Gastroesophageal sphincter (tissue), 4 donors: ENCODE results near the gene RCC2. TPM values are rescaled to one million over a fixed set of nuclear protein-coding genes. Genes with fewer than 3 reads are reported as not detected.

Source experiments
- ATAC-seq: fragments of 150-250 bp; one replicate; pipeline ENCODE4 v1.9.1; 2016; ENCODE audit warnings: mild to moderate bottlenecking, moderate library complexity
- H3K27ac ChIP-seq, 4 donors: fragments of 200-600 bp; sonication (generic) in 3 of 4; 1 replicate in 3 of 4; 2 replicates in 1 of 4; pipeline ENCODE4 v1.5.1; 2016 to 2019
- H3K27me3 ChIP-seq: fragments of 200-600 bp; sonication (generic); one replicate; pipeline ENCODE4 v1.5.1; 2019
- H3K36me3 ChIP-seq, 2 donors: fragments of 200-600 bp; sonication (generic); one replicate each; pipeline ENCODE4 v1.5.1; 2019; ENCODE audit warnings: control low read depth in 1 of 2
- H3K4me1 ChIP-seq, 3 donors: fragments of 200-600 bp; sonication (generic); 1 replicate in 2 of 3; 2 replicates in 1 of 3; pipeline ENCODE4 v1.5.1; 2016 to 2019; ENCODE audit warnings: control low read depth in 2 of 3
- H3K4me3 ChIP-seq, 2 donors: fragments of 200-600 bp; sonication (generic); one replicate each; pipeline ENCODE4 v1.5.1; 2019; ENCODE audit warnings: mild to moderate bottlenecking in 1 of 2, moderate library complexity in 1 of 2
- H3K9me3 ChIP-seq, 3 donors: fragments of 200-600 bp; sonication (generic); one replicate each; pipeline ENCODE4 v1.5.1; 2017 to 2019; ENCODE audit warnings: control low read depth in 2 of 3
- CTCF ChIP-seq, 4 experiments: fragments of 200-600 bp in 2 of 4; fragments of 450-650 bp in 2 of 4; sonication (generic) in 1 of 4; IDR thresholded peaks; one replicate each; pipeline ENCODE4 v1.5.1; 2017 to 2019; ENCODE audit warnings: antibody characterized with exemption in 4 of 4, mild to moderate bottlenecking in 2 of 4, moderate library complexity in 2 of 4
- EP300 ChIP-seq: sonication (generic); formaldehyde crosslinking; IDR thresholded peaks from one replicate; pipeline ENCODE4 v1.6.1; 2017; ENCODE audit warnings: antibody characterized with exemption, mild to moderate bottlenecking
- POLR2A ChIP-seq, 2 donors: fragments of 450-650 bp; IDR thresholded peaks; one replicate each; pipeline ENCODE4 v1.6.1; 2017; ENCODE audit warnings: antibody characterized with exemption in 2 of 2, mild to moderate bottlenecking in 2 of 2, moderate library complexity in 1 of 2
- POLR2AphosphoS5 ChIP-seq: sonication (generic); formaldehyde crosslinking; IDR thresholded peaks from one replicate; pipeline ENCODE4 v1.6.1; 2017; ENCODE audit warnings: antibody characterized with exemption
- WGBS, 2 donors: methylation state at CpG; one replicate each; pipeline ENCODE4 v1.1.5; 2018; ENCODE audit warnings: low coverage in 1 of 2; 5-methylcytosine and 5-hydroxymethylcytosine counted together
- total RNA-seq, 4 donors: library from RNA; depleted of rRNA; stranded (reverse); fragments of >200 nt; gene quantifications; one replicate each; pipeline ENCODE4 v1.1.0, GENCODE V29; 2016

RCC2 gene
- total RNA-seq, 4 donors from 2014 or later, result 9.5 to 21.3 (median 18.5) TPM

- Histone ChIP-seq H3K27me3 (no peaks in the 10 kb centered on the region), H3K9me3 (no peaks in the 10 kb centered on the region), H3K27ac (no peak overlapping the region), H3K4me1 (peaks cover 0 to 19% (median 7%) of the 10 kb centered on the region in 3 donors), H3K36me3 (no peaks in the 10 kb centered on the region), H3K4me3 (no peak overlapping the region)
- 82% methylated on average over 6 of the region's 6 CpGs; no CpG with 5 or more reads in 1 of the 2 donors for WGBS, 2 donors
- TF ChIP-seq POLR2A (IDR thresholded peaks at IDR 0.05) (no peak), POLR2AphosphoS5 (no peak), CTCF (IDR thresholded peaks at IDR 0.05) (no peak)
- ATAC-seq, result no peak
Observed at GRCh38 chr1:17442841-17443240, 3.4 kb upstream of the RCC2 start.

GRCh38 chr1:17441993-17442357 is 2.5 kb upstream of the RCC2 start:
- 96% methylated on average over 4 of the region's 4 CpGs for WGBS, 2 donors
- TF ChIP-seq EP300, result no peak
- Histone ChIP-seq H3K36me3 (no peaks in the 10 kb centered on the region), H3K27ac (no peak overlapping the region), H3K4me1 (peaks cover 0 to 24% (median 10%) of the 10 kb centered on the region in 3 donors), H3K4me3 (no peak overlapping the region), H3K27me3 (no peaks in the 10 kb centered on the region), H3K9me3 (no peaks in the 10 kb centered on the region)
- no peak for ATAC-seq

- Histone ChIP-seq H3K27ac (no peak overlapping the region), H3K27me3 (no peaks in the 10 kb centered on the region), H3K4me3 (no peak overlapping the region), H3K4me1 (peaks cover 0 to 29% (median 15%) of the 10 kb centered on the region in 3 donors), H3K9me3 (no peaks in the 10 kb centered on the region), H3K36me3 (no peaks in the 10 kb centered on the region)
- no peak for ATAC-seq
- 66 to 80% methylated on average over 7 to 10 of the region's 10 CpGs for WGBS, 2 donors
- TF ChIP-seq CTCF (IDR thresholded peaks at IDR 0.05) (no peak), POLR2A (IDR thresholded peaks at IDR 0.05) (no peak), POLR2AphosphoS5 (no peak), EP300 (no peak)
Observed at GRCh38 chr1:17441265-17441992, 2.0 kb upstream of the RCC2 start.

GRCh38 chr1:17440827-17441168 is 1.3 kb upstream of the RCC2 start:
- no peak for ATAC-seq
- TF ChIP-seq POLR2AphosphoS5 (no peak), CTCF (IDR thresholded peaks at IDR 0.05) (no peak), EP300 (no peak), POLR2A (IDR thresholded peaks at IDR 0.05) (no peak)
- WGBS, 2 donors, result 72 to 73% methylated on average over 5 to 6 of the region's 6 CpGs
- H3K4me3 ChIP-seq, result no peak overlapping the region
- no peaks in the 10 kb centered on the region for H3K9me3 ChIP-seq
- H3K27ac ChIP-seq, result no peak overlapping the region
- H3K36me3 ChIP-seq, result no peaks in the 10 kb centered on the region
- no peaks in the 10 kb centered on the region for H3K27me3 ChIP-seq
- H3K4me1 ChIP-seq, result peaks cover 0 to 35% (median 16%) of the 10 kb centered on the region in 3 donors

- H3K4me3 ChIP-seq, result peak overlapping the region; percentile 37 to 80
- WGBS, 2 donors, result 60 to 64% methylated on average over 12 to 18 of the region's 18 CpGs
- H3K27ac ChIP-seq, result peak overlapping the region; percentile 44 to 87 (median 84)
- no peaks in the 10 kb centered on the region for H3K9me3 ChIP-seq
- no peaks in the 10 kb centered on the region for H3K36me3 ChIP-seq
- H3K27me3 ChIP-seq, result no peaks in the 10 kb centered on the region
- TF ChIP-seq EP300, result no peak
- no peak for TF ChIP-seq POLR2A (IDR thresholded peaks at IDR 0.05)
- TF ChIP-seq CTCF (IDR thresholded peaks at IDR 0.05), result no peak
- TF ChIP-seq POLR2AphosphoS5, result no peak
- H3K4me1 ChIP-seq, result peaks cover 0 to 35% (median 16%) of the 10 kb centered on the region in 3 donors
- no peak for ATAC-seq
Observed at GRCh38 chr1:17440074-17440826, 773 bp upstream of the RCC2 start.
